ENCODE results near the gene L3MBTL2.

DNA sequence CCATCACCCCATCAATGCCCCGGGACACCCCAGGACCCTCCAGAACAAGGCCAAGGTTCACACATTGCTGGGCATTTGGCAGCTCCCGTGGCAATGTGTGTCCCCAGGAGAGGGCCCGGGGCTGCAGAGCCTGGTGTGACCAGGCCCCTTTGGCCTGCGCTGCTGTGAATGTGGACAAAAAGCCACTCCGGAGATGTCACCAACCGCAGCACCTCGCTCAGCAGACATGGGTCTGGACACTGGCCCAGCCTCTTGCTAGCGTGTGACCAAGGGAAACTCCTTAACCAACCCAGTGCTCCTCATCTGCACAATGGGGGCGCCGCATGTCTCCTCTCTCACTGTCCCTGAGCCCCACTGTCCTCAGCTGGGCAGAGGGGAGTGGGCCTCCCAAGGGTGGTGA lies 43.6 kb downstream of the L3MBTL2 start:
- no peak for TF ChIP-seq POLR2A (IDR thresholded peaks at IDR 0.05)
- TF ChIP-seq CTCF (IDR thresholded peaks at IDR 0.05): no peak
